Choroid plexus epithelial cell (primary cell): ENCODE measurements around the gene RBBP6.
A peak's percentile ranks its signal among the peaks of the same experiment; 100 is the strongest.

Experiments
- DNase-seq: peaks from one replicate; pipeline ENCODE4 v3.0.0-alpha.2; 2010; ENCODE audit warnings: low read depth
- H3K4me3 ChIP-seq: 2 replicates; pipeline ENCODE4 v1.5.1; 2011; ENCODE audit warnings: low read depth, mild to moderate bottlenecking, control low read depth, low read length, moderate library complexity
- TF ChIP-seq, protein P1 (sequence below): conservative IDR thresholded peaks from 2 replicates; pipeline ENCODE4 v1.5.1; 2011; ENCODE audit warnings: low read depth, mild to moderate bottlenecking, control low read depth, inconsistent platforms, low read length, moderate library complexity

Gene RBBP6

DNA sequence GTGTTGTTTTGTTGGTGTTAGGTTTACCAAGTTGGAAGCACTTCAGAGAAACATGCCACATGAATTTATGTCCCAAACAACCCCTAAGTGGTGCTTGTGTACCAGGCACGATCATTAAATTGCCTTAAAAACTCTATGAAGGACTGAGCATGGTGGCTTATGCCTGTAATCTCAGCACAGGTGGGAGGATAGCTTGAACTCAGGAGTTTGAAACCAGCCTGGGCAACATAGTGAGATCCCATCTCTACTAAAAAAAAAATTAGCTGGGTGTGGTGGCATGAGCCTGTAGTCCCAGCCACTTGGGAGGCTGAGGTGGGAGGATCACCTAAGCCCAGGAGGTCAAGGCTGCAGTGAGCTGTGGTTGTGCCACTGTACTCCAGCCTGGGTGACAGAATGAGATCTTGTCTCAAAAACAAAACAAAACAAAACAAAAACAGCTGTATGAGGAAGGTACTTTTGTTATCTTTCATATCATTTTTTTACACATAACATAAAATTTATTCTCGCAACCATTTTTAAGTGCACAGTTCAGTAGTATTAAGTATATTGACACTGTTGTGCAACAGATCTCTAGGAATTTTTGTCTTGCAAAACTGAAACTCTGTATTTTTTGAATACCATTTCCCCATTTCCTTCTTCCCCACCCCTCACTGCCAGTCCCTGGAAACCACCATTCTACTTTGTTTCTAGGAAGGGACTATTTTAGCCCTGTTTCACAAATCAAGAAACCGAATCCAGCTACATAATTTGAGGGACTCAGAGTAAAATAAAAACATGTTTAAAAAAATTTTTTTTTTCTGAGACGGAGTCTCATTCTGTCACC lies 14.3 kb upstream of the RBBP6 start:
- no peak overlapping the region for H3K4me3 ChIP-seq
- TF ChIP-seq, protein P1, sequence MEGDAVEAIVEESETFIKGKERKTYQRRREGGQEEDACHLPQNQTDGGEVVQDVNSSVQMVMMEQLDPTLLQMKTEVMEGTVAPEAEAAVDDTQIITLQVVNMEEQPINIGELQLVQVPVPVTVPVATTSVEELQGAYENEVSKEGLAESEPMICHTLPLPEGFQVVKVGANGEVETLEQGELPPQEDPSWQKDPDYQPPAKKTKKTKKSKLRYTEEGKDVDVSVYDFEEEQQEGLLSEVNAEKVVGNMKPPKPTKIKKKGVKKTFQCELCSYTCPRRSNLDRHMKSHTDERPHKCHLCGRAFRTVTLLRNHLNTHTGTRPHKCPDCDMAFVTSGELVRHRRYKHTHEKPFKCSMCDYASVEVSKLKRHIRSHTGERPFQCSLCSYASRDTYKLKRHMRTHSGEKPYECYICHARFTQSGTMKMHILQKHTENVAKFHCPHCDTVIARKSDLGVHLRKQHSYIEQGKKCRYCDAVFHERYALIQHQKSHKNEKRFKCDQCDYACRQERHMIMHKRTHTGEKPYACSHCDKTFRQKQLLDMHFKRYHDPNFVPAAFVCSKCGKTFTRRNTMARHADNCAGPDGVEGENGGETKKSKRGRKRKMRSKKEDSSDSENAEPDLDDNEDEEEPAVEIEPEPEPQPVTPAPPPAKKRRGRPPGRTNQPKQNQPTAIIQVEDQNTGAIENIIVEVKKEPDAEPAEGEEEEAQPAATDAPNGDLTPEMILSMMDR = no peak
- DNase-seq = peak; percentile 42

DNA sequence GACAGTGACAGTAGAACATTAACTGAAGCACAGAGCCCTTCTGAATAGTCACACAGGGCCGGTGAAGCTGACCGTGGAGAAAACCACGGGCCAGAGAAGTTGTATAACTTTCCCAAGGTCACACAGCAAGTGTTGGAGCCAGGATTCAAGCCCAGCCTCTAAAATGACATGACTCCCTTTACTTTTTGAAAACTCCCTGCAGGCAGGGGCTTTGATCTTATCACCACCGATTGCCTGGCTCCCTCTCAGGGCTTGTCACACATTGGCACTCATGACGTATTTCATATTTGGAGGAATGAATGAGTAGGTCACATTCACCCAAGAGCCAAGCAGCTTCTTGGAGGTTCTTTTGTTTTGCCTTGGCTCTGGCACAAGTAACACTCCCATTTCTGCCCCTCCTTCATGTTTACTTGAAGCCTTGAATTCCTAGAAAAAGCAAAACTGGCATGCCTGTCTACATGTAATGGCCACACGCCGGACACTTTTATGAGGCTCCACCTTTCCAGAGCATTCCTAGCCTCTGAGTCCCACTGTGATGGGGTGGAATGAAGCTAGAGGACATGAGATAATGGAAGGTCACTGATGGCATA lies 13.3 kb upstream of the RBBP6 start:
- TF ChIP-seq, protein P1 = no peak
- DNase-seq = no peak
- H3K4me3 ChIP-seq = no peak overlapping the region

DNA sequence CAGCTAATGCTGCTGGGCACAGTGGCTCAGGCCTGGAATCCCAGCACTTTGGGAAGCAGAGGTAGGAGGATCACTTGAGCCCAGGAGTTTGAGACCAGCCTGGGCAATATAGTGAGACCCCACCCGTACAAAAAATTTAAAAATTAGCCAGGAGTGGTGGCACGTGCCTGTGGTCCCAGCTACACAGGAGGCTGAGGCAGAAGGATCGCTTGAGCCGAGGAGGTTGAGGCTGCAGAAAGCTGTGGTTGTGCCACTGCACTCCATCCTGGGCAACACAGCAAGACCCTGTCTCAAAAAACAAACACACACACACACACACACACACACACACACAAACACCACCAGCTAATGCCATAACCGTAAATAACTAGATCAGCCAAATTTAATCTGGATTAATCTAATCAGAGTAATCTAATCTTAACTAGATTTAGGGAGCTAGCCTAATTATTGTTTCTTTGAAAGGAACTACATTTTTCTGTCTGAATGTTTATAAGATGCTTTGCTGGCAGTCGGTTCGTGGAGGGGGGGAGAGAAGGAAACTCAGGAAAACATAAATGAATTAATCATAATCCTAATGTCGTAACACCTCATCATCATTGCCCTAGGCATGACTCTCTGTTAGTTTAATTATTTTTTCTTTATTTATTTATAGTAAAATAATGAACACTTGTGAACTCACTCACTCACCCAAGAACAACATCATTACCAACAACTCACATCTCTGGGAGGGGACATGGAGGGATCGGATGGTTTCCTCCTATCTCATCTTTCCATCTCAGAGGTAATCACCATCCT lies 12.5 kb upstream of the RBBP6 start:
- no peak for DNase-seq
- TF ChIP-seq, protein P1 = no peak

DNA sequence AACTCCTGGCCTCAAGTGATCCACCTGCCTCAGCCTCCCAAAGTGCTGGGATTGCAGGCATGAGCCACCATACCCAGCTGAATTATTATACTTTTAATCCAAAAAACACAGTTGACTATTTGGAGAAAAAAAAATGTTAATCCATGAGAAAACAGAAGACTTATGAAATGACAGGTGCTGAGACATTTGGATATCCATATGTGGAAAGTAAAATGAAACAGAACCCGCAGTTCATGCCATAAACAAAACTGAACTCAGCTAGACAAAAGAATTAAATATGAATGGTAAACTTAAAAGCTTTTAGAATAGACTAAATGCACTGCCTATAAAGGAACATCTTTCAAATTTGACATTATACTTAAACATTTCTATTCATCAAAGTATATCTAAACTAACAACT lies 8.2 kb upstream of the RBBP6 start:
- TF ChIP-seq, protein P1 = no peak
- no peak overlapping the region for H3K4me3 ChIP-seq
- DNase-seq = no peak

More for the DNA sequence above, 12.5 kb upstream of the RBBP6 start:
- H3K4me3 ChIP-seq = no peak overlapping the region

DNA sequence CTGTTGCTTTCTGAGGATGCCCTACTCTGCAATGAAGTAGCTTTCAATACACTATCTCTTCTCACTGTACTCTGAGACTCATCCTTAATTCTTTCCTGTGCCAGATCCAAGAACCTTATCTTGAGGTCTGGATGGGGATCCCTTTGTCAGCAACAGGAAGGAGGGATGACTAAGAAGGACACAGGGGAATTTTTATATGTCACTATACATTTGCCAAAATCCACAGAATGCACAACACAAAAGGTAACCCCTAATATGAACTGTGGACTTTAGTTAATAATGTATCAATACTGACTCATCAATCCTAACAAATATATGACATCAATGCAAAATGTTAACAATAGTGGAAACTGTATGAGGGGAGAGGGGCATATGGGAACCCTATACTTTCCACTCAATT lies 4.7 kb upstream of the RBBP6 start:
- DNase-seq = no peak
- no peak overlapping the region for H3K4me3 ChIP-seq
- TF ChIP-seq, protein P1 = no peak

DNA sequence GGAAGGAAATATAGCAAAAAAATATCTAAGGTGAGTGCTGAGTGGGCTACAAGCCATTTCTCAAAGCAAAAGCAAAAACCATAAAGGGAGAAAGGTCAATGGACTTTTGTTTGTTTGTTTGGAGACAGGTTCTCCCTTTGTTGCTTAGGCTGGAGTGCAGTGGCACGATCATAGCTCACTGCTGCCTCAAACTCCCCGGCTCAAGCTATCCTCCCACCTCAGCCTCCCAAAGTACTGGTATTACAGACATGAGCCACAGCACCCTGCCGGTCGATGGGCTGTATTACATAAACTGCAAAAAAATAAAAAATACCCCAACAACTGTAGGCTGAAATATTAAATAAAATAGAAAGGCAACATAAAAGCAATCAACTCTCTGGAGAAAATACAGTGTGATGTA lies 3.5 kb upstream of the RBBP6 start:
- TF ChIP-seq, protein P1 = peak; percentile 16
- no peak overlapping the region for H3K4me3 ChIP-seq
- DNase-seq = no peak
